Cardiac muscle cell (in vitro differentiated cells and primary cell): ENCODE data around the gene NBPF14. TPM values are rescaled to one million over a fixed set of nuclear protein-coding genes. Genes with fewer than 3 reads are reported as not detected.
"Not testable (repeated sequence)": the region's sequence is repeated elsewhere in the genome, so short reads cannot be mapped to it uniquely, and the experiment has no call there.

Experiments
- DNase-seq, 2 donors: peaks; one replicate each; pipeline versions ENCODE4 v3.0.0 to v3.0.0-alpha.2; 2010 to 2017; ENCODE audit warnings: low read depth in 1 of 2, low spot score in 1 of 2
- H3K27ac ChIP-seq: fragments of 200-600 bp; sonication (generic); 2 replicates; pipeline ENCODE4 v1.5.1; 2016
- H3K27me3 ChIP-seq: fragments of 200-600 bp; sonication (generic); 2 replicates; pipeline ENCODE4 v1.6.0; 2016; ENCODE audit warnings: control low read depth
- H3K36me3 ChIP-seq: fragments of 200-600 bp; sonication (generic); 2 replicates; pipeline ENCODE4 v1.5.1; 2016; ENCODE audit warnings: control low read depth
- H3K4me1 ChIP-seq: fragments of 200-600 bp; sonication (generic); 2 replicates; pipeline ENCODE4 v1.8.1; 2017; ENCODE audit warnings: low read depth, mild to moderate bottlenecking, mixed run types
- H3K4me3 ChIP-seq: fragments of 200-600 bp; sonication (generic); 2 replicates; pipeline ENCODE4 v1.5.1; 2016; ENCODE audit warnings: mild to moderate bottlenecking
- H3K9me3 ChIP-seq: fragments of 200-600 bp; sonication (generic); 2 replicates; pipeline ENCODE4 v1.5.1; 2017; ENCODE audit warnings: low read depth, mild to moderate bottlenecking, control low read depth
- polyA plus RNA-seq: library from polyadenylated mRNA; unstranded; fragments of >200 nt; fragmentation: Nextera tagmentation; extraction: Ambion mirVana; gene quantifications from 2 replicates; pipeline ENCODE4 v1.2.1, GENCODE V29; 2016
- total RNA-seq: library from RNA; depleted of rRNA; stranded (reverse); fragments of >200 nt; gene quantifications from 2 replicates; pipeline ENCODE4 v1.2.3, GENCODE V29; 2016

Gene NBPF14
- total RNA-seq = 11.7 and 21.9 TPM in 2 replicates
- polyA plus RNA-seq = 12.6 and 20.4 TPM in 2 replicates

GRCh38 chr1:148595911-148596310 is at the start of gene NBPF14:
TSS of gene NBPF14 (minus strand) at chr1:148596011. CDS start at chr1:148595717, 294 bp downstream.
- H3K4me1 ChIP-seq, H3K9me3 ChIP-seq, H3K36me3 ChIP-seq, H3K4me3 ChIP-seq, H3K27me3 ChIP-seq, H3K27ac ChIP-seq, DNase-seq: not testable (repeated sequence)

- not testable (repeated sequence) for H3K9me3 ChIP-seq, H3K36me3 ChIP-seq, DNase-seq, H3K4me3 ChIP-seq, H3K4me1 ChIP-seq, H3K27me3 ChIP-seq, H3K27ac ChIP-seq
Measured at GRCh38 chr1:148625451-148625850, 29.6 kb upstream of the NBPF14 start.

GRCh38 chr1:148618216-148618615 is 22.4 kb upstream of the NBPF14 start:
- DNase-seq, H3K4me1 ChIP-seq, H3K27ac ChIP-seq, H3K27me3 ChIP-seq, H3K9me3 ChIP-seq, H3K36me3 ChIP-seq, H3K4me3 ChIP-seq: not testable (repeated sequence)

GRCh38 chr1:148605266-148605665 is 9.5 kb upstream of the NBPF14 start:
- H3K9me3 ChIP-seq, H3K4me1 ChIP-seq, H3K27ac ChIP-seq, H3K4me3 ChIP-seq, H3K36me3 ChIP-seq, H3K27me3 ChIP-seq: not testable (repeated sequence)
- peak in 1 of 2 donors; percentile 56 for DNase-seq

- H3K4me1 ChIP-seq, H3K36me3 ChIP-seq, H3K27me3 ChIP-seq, DNase-seq, H3K4me3 ChIP-seq, H3K27ac ChIP-seq, H3K9me3 ChIP-seq: not testable (repeated sequence)
Measured at GRCh38 chr1:148595360-148595759, 451 bp downstream of the NBPF14 start.

GRCh38 chr1:148591098-148591497 is 4.7 kb downstream of the NBPF14 start:
- H3K36me3 ChIP-seq, H3K27ac ChIP-seq, DNase-seq, H3K27me3 ChIP-seq, H3K4me3 ChIP-seq, H3K9me3 ChIP-seq, H3K4me1 ChIP-seq: not testable (repeated sequence)

GRCh38 chr1:148532158-148532557 is 63.7 kb downstream of the NBPF14 start:
- not testable (repeated sequence) for H3K27ac ChIP-seq, H3K4me1 ChIP-seq, H3K4me3 ChIP-seq, DNase-seq, H3K36me3 ChIP-seq, H3K9me3 ChIP-seq, H3K27me3 ChIP-seq

GRCh38 chr1:148529101-148529567 is 66.7 kb downstream of the NBPF14 start:
- not testable (repeated sequence) for H3K27ac ChIP-seq, H3K4me1 ChIP-seq, H3K36me3 ChIP-seq, H3K9me3 ChIP-seq, H3K27me3 ChIP-seq
- peak overlapping the region; percentile 25 for H3K4me3 ChIP-seq
- DNase-seq = peak; percentile 23 to 46

- H3K36me3 ChIP-seq, H3K27ac ChIP-seq, H3K27me3 ChIP-seq, DNase-seq, H3K9me3 ChIP-seq, H3K4me1 ChIP-seq: not testable (repeated sequence)
- H3K4me3 ChIP-seq = peak overlapping the region; percentile 25
Measured at GRCh38 chr1:148528591-148528990, 67.2 kb downstream of the NBPF14 start.

- H3K4me3 ChIP-seq, H3K27me3 ChIP-seq, H3K4me1 ChIP-seq, H3K9me3 ChIP-seq, DNase-seq, H3K27ac ChIP-seq, H3K36me3 ChIP-seq: not testable (repeated sequence)
Measured at GRCh38 chr1:148526587-148526986, 69.2 kb downstream of the NBPF14 start.

GRCh38 chr1:148523205-148524144 is 72.3 kb downstream of the NBPF14 start:
- not testable (repeated sequence) for H3K27me3 ChIP-seq, H3K9me3 ChIP-seq, H3K4me1 ChIP-seq, H3K36me3 ChIP-seq, DNase-seq, H3K4me3 ChIP-seq, H3K27ac ChIP-seq

GRCh38 chr1:148522561-148523204 is 73.1 kb downstream of the NBPF14 start:
- not testable (repeated sequence) for H3K36me3 ChIP-seq, H3K9me3 ChIP-seq, H3K27me3 ChIP-seq, H3K4me1 ChIP-seq
- peak overlapping the region; percentile 53 for H3K27ac ChIP-seq
- DNase-seq = peak; percentile 88 to 99
- peak overlapping the region; percentile 10 for H3K4me3 ChIP-seq

- not testable (repeated sequence) for H3K9me3 ChIP-seq, H3K27ac ChIP-seq, H3K4me3 ChIP-seq, H3K36me3 ChIP-seq, H3K27me3 ChIP-seq, H3K4me1 ChIP-seq
- DNase-seq = peak; percentile 68 to 94
Measured at GRCh38 chr1:148522072-148522471, 73.7 kb downstream of the NBPF14 start.

- DNase-seq, H3K27ac ChIP-seq, H3K36me3 ChIP-seq, H3K4me3 ChIP-seq, H3K4me1 ChIP-seq, H3K9me3 ChIP-seq, H3K27me3 ChIP-seq: not testable (repeated sequence)
Measured at GRCh38 chr1:148514310-148514709, 81.5 kb downstream of the NBPF14 start.
